HG02798 (cell line): Measurements from ENCODE around the gene OVCA2.

ENCODE experiments used
- ATAC-seq: cut with Tn5 transposase; IDR thresholded peaks from one replicate; pipeline ENCODE4 v1.9.1; 2021; ENCODE audit warnings: mild to moderate bottlenecking; ENCODE audit not compliant: unreplicated experiment, poor library complexity

Gene OVCA2

DNA sequence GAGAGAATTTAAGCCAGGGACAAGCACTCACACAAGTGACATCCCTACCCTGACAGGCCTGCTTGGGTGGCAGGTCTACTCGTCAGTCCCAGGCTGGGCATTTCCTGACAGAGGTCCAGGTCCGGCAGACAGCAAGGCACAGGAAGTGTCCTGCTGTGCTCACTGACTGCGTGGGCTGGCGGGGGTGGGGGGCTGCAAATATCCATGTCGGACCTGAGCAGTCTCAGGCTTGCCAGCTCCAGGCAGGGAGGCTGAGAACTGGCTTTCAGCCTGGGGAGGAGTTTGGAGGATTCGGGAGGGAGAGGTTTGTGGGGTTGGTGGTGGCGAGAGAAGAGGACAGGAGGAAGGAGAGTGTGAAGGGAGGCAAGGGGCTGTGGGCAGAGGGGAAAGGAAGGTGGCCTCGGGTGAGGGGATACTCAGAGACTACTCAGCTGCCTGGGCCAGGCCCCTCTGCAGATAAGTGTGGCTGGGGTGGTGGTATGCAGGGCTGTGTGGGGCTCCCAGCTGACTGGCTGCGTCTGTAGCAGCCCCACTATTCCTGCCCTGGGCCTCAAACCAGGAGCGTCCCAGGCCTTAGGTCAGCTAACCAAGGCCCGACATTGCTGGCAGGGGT lies 20.9 kb downstream of the OVCA2 start:
- no peak for ATAC-seq

DNA sequence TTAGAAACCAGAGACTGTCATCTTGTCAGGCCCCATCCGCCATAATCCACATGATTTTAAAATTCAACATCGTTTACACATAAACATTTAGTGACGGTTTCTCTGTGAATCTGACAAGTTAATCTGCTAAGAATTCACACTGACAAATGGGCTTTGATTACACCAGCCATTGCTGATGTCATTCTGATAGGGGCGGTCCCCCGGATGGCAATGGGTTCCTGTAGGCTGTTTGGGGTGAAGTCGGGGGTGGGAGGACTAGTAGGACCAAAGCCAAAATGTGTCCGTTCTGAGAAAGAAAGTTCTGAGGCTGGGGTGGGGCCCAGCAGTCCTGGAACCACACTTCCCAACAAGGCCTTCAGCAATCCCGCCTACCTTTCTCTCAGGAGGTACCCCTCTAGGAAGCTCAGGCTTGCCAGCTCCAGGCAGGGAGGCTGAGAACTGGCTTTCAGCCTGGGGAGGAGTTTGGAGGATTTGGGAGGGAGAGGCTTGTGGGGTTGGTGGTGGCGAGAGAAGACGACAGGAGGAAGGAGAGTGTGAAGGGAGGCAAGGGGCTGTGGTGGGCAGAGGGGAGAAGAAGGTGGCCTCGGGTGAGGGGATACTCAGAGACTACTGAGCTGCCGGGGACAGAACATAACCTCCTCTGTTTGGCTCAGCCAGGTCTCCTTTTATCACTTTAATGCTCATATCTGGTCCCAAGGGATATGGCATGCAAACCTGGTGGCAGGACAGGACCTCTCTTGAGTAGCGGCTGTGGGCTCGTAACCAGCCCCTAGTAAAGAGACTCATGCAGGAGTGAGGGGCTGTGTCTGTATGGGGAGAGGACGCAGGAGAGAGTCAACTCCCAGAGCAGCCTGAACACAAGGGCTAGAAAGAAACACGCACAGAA lies 21.7 kb downstream of the OVCA2 start:
- no peak for ATAC-seq

DNA sequence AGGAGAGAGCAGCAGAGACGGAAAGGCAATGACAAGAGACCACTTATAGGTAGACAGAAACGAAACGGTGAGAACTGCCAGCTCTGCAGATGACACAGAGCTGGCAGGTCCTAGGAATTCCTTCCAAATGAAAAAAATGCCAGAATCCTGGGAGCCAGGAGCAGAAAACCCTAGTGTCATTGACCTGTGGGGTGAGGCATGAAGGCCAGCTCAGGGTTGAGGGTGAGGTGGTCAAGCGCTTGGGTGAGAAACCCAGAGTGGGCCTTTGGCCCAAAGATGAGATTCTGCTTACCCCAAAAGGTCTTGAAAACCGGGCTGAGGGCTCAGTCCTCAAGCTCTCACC lies 22.3 kb downstream of the OVCA2 start:
- no peak for ATAC-seq

DNA sequence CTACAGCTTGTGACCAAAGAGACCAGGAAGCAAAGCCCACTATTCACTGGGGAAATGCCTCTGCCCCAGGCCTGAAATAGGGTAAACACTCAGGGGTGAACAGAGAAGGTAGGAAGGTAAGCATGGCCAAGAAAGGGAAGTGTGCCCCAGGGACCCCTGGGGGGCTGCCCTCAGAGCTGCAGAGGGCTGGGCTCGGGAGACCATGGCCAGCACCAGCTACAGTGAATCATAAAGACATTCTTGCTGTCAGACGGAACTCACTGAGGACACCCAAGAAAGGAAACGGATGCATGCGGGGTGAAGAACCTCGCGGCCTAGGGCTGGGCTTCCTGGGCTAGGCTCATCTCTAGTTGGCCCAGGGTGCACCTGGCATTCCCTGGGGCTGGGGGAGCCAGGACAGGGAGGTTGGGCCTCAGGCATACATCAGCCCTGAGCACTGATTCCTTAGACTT lies 22.7 kb downstream of the OVCA2 start:
- ATAC-seq, result no peak

DNA sequence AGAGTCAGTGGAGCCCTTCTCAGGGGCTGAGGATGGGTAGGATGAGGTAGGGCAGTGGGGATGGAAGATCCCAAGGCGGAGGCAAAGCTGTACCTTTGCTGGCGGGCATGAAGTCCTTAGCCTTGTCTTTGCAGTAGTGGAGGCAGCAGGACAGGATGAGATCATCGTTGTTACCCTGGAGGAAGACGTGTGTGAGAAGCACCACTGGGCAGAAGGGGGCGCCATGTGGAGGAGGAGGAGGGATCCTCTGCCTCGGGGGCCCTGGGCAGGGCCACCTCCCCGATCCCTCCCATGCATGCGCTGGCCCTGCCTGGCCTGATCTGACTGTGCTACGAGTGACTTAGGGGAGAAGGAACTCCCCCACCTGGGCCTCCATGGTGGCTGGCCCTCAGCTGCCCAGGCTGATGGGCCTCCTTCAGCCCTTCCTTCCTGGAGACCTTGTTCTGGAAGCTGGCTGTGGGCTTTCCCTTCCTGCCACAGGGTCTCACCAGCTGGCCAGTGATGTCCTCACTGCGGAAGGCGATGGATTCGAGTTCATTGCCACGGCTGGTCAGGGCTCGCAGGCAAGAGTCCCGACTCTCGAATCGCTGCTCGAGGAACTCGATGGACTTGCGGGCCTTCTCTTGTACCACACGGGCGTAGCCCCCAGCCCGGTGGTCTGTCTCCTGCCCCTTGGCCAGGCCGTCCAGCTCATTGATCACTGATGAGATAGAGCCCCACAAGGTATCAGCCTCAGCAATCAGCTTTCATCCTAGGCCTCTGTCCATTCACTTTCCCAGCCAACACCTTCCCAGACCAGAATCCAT lies 23.4 kb downstream of the OVCA2 start:
- no peak for ATAC-seq

DNA sequence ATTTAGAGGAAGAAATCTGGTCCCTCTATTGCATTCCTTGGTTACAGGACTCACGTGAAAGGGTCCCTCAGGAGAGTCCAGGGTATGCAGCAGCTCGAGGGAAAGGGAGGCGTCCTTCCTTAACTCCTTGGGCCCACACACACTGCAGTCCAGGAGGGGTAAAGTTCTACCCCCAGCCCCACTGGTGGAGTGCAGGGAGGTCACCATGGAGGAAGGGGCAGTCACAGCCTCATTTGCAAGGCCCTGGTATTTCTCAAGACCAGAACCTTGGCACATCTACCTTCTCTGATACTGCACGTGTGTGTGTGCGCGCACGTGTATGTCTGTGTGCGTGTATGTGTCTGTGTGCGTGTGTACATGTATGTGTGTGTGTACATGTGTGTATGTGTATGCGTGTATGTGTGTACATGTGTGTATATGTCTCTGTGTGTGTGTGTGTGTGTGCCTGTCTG lies 24.2 kb downstream of the OVCA2 start:
- ATAC-seq, result no peak

DNA sequence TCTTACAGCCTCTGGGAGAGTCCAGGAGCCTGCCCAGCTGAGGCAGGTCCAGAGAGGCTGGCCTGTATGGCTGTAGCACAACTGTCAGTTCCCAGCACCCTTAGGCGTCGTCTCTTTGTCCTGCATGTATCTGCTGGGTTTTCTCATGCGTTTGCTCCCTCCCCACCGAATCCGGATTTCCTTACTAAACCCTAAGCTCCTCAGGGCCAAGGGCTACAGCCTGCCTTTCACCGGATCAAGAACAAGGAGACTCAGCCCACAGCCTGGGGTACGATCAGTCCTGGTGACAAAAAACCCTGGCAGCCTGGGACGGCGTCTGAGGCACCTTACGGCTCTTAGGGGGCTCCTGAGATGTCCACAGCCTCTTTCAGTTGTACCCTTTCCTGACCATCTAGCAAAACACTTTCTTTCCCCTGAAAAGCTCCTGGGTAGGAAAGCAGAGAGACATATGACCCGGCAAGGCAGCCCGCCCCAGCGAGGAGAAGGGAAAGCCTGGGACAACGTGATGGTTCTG lies 25.3 kb downstream of the OVCA2 start:
- ATAC-seq, result no peak

DNA sequence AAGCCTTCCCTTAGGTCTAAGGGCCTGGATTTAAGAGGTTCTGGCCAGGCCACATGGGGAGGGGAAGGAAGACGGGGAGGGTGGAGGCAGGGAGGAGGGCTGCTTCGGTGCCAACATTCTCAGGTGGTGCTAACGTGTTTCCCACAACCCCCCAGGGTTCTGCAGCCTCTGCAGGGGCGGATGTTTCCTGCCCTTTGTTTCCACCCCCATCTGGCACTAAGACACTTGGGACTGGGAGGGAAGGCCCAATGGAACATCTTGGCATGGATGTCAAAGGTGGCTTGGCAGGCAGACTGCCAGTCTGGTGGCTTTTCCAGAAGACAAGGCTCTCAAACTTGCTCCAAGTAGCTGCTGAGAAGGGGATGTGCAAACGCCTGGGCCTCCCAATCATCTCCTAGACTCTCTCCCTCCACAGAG lies 25.8 kb downstream of the OVCA2 start:
- ATAC-seq, result no peak

DNA sequence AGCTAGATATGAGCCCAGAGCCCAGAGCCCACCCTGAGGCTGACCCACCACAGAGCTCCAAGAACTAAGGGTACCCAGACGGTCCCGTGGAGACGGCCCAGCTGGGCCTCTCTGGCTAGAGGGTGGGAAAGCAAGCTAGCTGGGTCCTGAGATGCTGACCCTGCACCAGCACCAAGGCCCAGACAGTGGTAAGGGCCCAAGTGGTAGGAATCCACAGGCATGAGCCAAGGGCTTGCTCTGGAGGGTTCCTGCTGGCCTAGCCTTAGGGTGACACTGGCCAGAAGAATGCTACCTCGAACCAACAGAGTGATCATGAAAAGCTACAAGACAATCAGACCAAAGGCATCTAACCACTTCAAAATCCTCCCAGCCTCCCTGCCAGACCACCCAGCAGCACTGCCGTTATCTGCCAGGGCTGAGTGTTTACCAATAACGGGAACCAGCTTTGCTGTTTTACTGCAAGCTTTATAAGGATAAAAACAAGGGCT lies 26.3 kb downstream of the OVCA2 start:
- ATAC-seq, result no peak

DNA sequence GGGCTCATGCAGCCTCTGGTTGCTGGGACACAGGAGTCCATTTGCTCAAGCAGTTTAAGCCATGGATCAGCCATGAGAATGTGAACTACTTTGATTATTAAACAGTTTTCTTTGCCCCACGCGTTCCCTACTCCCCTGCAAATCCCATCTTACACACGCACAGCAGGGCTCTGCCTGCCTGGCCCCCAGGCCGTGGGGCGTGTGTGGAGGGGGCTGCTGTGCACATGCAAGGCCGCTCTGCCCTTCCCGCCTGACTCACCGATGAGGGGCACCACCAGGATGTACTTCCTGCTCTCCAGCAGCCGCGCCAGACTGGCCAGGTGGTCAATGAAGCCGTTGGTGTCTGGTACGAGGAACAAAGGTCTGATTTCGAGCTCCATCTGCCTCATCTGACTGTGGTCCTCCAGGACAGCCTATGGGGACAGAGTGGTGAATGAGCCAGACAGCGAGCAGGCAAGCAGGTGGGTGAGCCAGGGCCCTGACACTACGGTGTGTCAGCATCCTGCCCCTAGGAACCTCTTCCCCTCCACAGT lies 26.8 kb downstream of the OVCA2 start:
- ATAC-seq, result no peak

DNA sequence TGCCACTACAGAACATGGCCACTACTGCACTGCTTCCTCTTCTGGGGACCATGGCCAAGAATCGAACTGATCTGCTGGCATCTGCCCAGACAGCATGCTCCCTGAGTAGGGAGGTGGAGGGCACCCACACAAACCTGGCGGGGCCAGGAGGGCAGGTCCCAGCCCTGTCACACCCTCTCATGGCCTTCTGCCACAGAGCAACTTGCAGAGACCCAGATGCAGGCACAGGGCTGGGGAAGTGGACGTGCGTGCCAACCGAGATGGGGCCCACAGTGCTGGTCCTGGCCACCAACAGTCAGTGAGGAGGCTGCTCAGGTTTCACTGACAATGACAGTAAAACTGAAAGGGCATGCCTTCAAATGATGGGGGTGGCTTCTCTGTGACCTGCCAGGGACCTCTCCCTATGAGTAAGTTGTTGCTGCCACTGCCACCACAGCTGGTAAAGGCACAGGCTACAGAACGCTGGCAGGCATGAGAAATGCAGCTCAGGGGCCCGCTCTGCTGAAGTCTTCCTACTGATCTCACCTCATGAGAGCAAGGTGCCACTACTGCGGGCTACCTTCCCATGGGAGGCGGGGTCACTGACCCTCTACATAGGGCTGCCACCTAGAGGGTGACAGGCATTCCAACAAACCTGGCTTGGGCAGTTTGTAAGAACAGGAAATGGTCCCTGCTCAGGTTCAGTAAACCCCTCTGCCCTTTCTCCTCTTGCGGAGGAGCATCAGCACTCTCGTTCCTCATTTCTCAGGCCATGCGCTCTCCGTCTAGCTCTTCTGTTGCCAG lies 28.6 kb downstream of the OVCA2 start:
- peak; percentile 82 for ATAC-seq

DNA sequence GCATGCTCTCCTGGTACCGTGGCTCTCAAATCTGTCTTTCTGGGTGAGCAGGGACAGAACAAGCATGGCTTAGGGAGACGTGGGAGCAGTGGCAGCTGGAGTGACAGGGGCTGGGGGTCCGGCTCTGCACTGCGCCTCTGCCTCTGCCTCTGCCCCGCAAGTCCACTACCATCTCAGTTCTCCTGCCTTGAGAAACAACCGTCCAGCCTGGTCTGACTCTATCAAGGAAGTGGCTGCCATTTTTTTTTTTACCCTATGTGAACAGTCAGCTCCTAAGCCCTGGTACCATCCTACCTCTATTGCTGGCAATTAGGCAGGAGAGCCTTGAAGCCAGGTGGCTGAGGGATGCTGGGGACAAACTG lies 29.2 kb downstream of the OVCA2 start:
- no peak for ATAC-seq

DNA sequence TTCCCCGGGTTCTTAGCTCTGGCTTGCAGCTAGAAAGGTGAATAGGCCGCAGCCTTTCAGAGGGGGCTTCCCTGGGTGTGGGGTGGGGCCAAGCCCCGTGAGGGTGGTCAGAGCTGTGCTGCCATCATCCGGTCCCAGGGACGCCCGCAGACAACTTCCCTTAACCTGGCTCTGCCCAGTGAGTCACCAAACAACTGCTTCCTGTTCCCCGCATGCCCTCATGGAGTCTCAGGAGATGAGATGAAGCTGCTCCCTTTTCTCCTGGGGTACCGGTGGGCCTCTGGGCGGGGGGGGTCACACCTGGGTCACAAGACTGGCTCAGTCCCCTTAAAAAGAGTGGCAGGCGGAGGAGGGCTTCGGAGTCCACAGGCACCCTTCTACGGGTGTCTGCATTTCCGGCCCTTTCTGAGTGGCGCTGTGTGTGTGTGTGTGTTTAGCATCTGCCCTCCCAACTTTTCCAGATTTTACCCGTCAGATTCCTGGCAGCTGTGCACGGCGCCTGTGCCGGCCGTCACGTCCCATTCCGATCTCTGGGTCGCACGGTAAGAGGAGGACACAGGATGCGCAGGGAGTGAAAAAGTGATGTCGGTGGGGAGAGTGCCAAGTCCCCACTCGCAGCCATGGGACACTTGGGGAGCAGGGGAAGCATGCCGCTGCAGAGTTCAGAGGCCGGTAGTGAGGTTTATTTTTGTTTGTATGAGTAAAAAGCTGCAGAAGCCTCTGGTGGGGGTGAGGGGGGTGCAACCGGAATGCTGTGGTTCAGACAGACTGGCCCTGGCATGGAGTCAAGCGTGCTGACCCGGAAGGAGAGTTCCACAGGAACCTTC lies 29.8 kb downstream of the OVCA2 start:
- ATAC-seq, result no peak

DNA sequence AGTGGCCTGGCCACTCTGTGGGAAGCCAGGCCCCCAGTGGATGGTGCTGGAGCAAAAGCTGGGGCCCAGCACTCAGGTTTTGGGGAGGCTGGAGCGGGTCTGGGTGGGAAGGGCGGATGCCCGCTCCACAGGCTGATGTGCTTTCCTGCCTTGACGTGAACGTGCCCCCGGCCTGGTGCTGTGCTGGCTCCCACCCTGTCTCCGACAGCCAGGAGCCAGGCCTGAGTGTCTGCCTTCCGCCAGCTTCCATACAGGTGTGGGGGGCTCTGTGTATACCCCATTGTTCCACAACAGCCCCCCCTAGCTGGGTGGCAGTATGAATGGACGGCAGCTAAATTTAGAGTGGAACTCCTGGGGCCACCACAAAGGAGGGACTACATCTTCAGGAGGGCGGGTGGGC lies 33.1 kb downstream of the OVCA2 start:
- ATAC-seq, result no peak

DNA sequence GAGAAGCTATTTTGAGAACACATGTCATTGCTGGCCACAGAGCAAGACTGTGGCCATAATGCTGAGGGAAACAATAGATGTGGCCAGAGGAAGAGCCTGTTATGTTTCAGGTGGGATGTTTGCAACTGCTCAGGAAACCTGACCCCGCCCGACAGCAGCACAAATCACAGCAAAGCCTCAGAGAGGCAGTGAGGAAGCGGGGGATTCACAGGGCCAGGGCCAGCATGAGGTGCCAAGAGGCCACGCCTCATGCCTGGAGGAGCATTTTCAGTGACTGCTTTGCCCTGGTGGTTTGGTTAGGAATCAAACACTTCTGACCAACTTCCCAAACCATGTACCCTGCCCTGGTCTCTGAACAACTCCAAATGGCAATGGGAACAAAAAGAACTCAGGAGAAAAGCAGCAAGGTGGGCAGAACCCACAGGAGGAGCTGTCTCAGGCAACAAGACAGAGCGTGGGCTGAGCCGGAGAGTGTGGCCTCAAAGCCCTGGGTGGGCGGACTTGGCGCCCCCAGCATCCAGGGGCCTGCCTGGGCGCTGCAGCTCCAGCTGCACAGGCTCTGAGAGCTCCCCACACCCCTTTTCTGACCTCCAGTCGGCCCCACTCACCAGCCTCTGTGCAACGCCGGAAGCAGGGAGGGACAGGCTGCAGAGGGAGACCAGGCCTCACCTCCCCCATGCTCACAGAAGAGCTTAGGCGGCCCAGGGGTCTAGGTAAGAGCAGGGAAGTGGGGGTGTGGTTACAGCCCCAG lies 33.7 kb downstream of the OVCA2 start:
- no peak for ATAC-seq

DNA sequence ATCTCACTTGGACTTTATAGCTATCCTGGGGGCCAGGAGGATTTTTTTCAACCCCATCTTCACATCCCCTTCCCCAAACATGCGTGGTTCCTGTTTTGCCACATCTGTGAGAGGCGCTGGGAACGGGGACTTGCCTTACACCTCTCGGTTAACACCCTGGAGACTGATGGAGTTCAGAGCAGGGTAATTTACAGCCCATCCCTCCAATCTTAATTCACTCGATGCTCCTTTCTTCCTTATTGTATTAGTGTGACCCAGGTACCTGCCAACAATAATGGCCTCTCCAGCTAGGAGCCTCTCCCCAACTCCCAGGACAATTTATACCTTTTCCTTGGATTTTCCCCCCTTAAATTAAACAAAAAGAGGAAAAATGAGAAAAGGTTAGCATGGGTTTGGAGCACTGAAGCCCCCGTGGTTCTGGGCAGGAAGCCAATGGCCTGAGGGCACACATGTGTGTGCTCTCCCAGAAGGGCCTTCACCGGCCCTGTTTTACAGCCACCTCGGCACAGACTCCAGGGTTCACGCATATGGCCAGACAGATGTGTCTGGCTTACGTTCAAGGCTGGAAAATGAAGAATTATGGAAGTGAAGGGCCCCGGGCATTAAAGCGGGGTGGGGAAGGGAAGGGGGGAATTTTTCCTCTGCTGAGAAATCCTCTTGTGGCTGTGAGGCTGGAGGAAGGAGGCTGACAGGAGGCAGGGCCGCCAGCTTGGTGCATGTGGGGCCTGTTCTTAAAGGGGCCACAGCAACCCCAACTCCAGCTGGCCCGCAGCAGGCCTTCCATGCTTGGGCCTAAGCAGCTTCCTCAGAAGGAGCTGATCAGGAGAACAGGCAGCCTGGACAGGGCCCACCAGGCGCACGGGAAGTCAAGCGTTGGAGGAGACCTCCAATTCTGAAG lies 34.5 kb downstream of the OVCA2 start:
- ATAC-seq, result no peak

DNA sequence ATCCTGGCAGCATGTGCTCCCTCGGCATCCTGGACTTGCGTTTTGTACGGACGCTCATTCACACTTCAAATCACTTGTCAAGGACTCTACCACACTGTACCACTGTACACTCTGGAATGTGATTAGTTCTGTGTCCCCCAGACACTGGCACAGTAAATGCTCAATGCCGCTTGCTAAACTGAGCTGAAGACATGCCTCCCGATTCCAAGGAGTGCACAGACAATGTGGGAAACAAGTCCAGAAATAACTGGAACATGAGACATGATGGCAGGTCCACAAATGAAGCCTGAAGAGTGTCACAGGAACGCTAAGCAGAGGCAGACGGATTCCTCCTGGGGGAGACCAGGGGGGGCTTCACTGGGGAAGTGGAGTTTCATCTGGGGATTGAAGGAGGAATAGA lies 35.2 kb downstream of the OVCA2 start:
- no peak for ATAC-seq
